Transverse colon (tissue), 4 donors: ENCODE results near the gene PDE7B. TPM values are rescaled to one million over a fixed set of nuclear protein-coding genes. Genes with fewer than 3 reads are reported as not detected.

ENCODE experiments used
- DNase-seq: peaks from one replicate; pipeline ENCODE4 v3.0.0-alpha.2; 2019
- H3K27ac ChIP-seq, 4 donors: fragments of 200-600 bp; sonication (generic); 2 replicates each; pipeline ENCODE4 v1.5.1; 2016 to 2018; ENCODE audit warnings: inconsistent platforms in 4 of 4
- H3K27me3 ChIP-seq: fragments of 200-600 bp; sonication (generic); 2 replicates; pipeline ENCODE4 v1.5.1; 2017; ENCODE audit warnings: inconsistent platforms
- H3K36me3 ChIP-seq, 4 donors: fragments of 200-600 bp; sonication (generic); 2 replicates each; pipeline ENCODE4 v1.5.1; 2017 to 2019; ENCODE audit warnings: inconsistent platforms in 4 of 4
- H3K4me1 ChIP-seq, 4 donors: fragments of 200-600 bp; sonication (generic); 2 replicates each; pipeline ENCODE4 v1.5.1; 2017 to 2020; ENCODE audit warnings: inconsistent platforms in 4 of 4
- H3K4me3 ChIP-seq, 4 donors: fragments of 200-600 bp; sonication (generic); 1 replicate in 1 of 4; 2 replicates in 3 of 4; pipeline versions ENCODE4 v1.5.1 to v1.6.1; 2017 to 2019; ENCODE audit warnings: inconsistent platforms in 4 of 4
- H3K9me3 ChIP-seq, 2 donors: fragments of 200-600 bp; sonication (generic); 2 replicates each; pipeline ENCODE4 v1.5.1; 2017 to 2019; ENCODE audit warnings: inconsistent platforms in 2 of 2
- EP300 ChIP-seq: sonication (generic); formaldehyde crosslinking; IDR thresholded peaks from one replicate; pipeline ENCODE4 v1.6.1; 2017; ENCODE audit warnings: antibody characterized with exemption, low read depth
- POLR2A ChIP-seq: fragments of 450-650 bp; IDR thresholded peaks from one replicate; pipeline ENCODE4 v1.6.1; 2016; ENCODE audit warnings: antibody characterized with exemption, mild to moderate bottlenecking, moderate library complexity
- POLR2AphosphoS5 ChIP-seq, 3 donors: sonication (generic); formaldehyde crosslinking; IDR thresholded peaks; one replicate each; pipeline ENCODE4 v1.6.1; 2016; ENCODE audit warnings: antibody characterized with exemption in 3 of 3
- WGBS, 2 donors: methylation state at CpG; one replicate each; pipeline ENCODE4 v1.1.5; 2018; ENCODE audit warnings: low coverage in 1 of 2; 5-methylcytosine and 5-hydroxymethylcytosine counted together
- in situ Hi-C, 4 donors: fragments of 200-750 bp; cut with MboI; loops; one replicate each; pipeline versions ENCODE4 v1.15.0 to v1.15.1; 2017; ENCODE audit warnings: low sequenced_read_pairs in 3 of 4, low pct_ligation_motif_present in 1 of 4, low pct_unique_long_range_greater_than_20kb in 1 of 4
- intact Hi-C: fragments of 100-400 bp; cut with DNase I; formaldehyde crosslinking; loops from one replicate; pipeline ENCODE4 v1.15.1; 2023; ENCODE audit warnings: low total_unique reads
- total RNA-seq, 4 donors: library from RNA; depleted of rRNA; stranded (reverse); fragments of >200 nt; gene quantifications; one replicate each; pipeline ENCODE4 v1.1.0, GENCODE V29; 2016
- TF ChIP-seq, protein P1 (sequence below), 5 experiments: fragments of 200-600 bp in 3 of 5; fragments of 450-650 bp in 2 of 5; sonication (generic) in 3 of 5; IDR thresholded peaks; 1 replicate in 2 of 5; 2 replicates in 3 of 5; pipeline ENCODE4 v1.5.1; 2016 to 2017; ENCODE audit warnings: antibody characterized with exemption in 5 of 5, inconsistent platforms in 3 of 5, mild to moderate bottlenecking in 2 of 5, moderate library complexity in 1 of 5

The PDE7B gene
- total RNA-seq, 4 donors from 2014 or later = 0.40 to 2.2 (median 1.4) TPM

- Histone ChIP-seq H3K27me3 (no peaks in the 10 kb centered on the region), H3K4me1 (no peaks in the 10 kb centered on the region), H3K27ac (no peak overlapping the region), H3K4me3 (no peak overlapping the region), H3K9me3 (no peaks in the 10 kb centered on the region), H3K36me3 (no peaks in the 10 kb centered on the region)
- DNase-seq = no peak
- 95% methylated on average over 4 to 5 of the region's 5 CpGs for WGBS, 2 donors
- TF ChIP-seq, protein P1, sequence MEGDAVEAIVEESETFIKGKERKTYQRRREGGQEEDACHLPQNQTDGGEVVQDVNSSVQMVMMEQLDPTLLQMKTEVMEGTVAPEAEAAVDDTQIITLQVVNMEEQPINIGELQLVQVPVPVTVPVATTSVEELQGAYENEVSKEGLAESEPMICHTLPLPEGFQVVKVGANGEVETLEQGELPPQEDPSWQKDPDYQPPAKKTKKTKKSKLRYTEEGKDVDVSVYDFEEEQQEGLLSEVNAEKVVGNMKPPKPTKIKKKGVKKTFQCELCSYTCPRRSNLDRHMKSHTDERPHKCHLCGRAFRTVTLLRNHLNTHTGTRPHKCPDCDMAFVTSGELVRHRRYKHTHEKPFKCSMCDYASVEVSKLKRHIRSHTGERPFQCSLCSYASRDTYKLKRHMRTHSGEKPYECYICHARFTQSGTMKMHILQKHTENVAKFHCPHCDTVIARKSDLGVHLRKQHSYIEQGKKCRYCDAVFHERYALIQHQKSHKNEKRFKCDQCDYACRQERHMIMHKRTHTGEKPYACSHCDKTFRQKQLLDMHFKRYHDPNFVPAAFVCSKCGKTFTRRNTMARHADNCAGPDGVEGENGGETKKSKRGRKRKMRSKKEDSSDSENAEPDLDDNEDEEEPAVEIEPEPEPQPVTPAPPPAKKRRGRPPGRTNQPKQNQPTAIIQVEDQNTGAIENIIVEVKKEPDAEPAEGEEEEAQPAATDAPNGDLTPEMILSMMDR (IDR thresholded peaks at IDR 0.05) = no peak
- in situ Hi-C loops (no loop called here), intact Hi-C loops (no loop called here)
Observed at GRCh38 chr6:136070815-136071214, 219.3 kb downstream of the PDE7B start.

GRCh38 chr6:136072691-136073090 lies 221.2 kb downstream of the PDE7B start:
- in situ Hi-C loops (no loop called here), intact Hi-C loops (no loop called here)
- Histone ChIP-seq H3K36me3 (no peaks in the 10 kb centered on the region), H3K4me1 (no peaks in the 10 kb centered on the region), H3K27ac (no peak overlapping the region), H3K27me3 (no peaks in the 10 kb centered on the region), H3K9me3 (no peaks in the 10 kb centered on the region), H3K4me3 (no peak overlapping the region)
- 94% methylated on average over 7 of the region's 7 CpGs; no CpG with 5 or more reads in 1 of the 2 donors for WGBS, 2 donors
- DNase-seq = no peak
- TF ChIP-seq POLR2A = no peak
- no peak for TF ChIP-seq POLR2AphosphoS5 (IDR thresholded peaks at IDR 0.05)
- TF ChIP-seq EP300 = no peak
- TF ChIP-seq, protein P1 (IDR thresholded peaks at IDR 0.05) = no peak

DNA sequence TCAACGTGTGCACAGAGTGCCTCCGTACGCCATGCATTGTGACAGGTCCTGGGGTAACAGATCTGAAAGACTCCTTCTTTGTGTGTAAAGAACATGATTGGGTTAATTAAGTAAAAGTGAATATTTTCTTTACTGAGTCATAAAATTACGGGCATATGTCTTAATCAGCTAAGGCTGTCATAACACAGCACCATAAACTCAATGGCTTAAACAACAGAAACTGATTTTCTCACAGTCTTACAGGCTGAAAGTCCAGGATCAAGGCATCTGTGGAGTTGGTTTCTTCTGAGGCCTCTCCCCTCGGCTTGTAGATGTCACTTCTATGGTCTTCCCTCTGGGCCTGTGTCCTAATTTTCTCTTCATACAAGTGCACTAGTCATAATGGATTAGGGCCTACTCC lies 221.7 kb downstream of the PDE7B start:
- 79 to 80% methylated on average over 2 to 5 of the region's 5 CpGs for whole genome bisulfite sequencing, 2 donors
- TF ChIP-seq EP300 (no peak), POLR2AphosphoS5 (IDR thresholded peaks at IDR 0.05) (no peak), POLR2A (no peak)
- TF ChIP-seq, protein P1 (IDR thresholded peaks at IDR 0.05) = no peak
- no peak for DNase-seq
- Histone ChIP-seq H3K4me1 (no peaks in the 10 kb centered on the region), H3K36me3 (no peaks in the 10 kb centered on the region), H3K27ac (no peak overlapping the region), H3K9me3 (no peaks in the 10 kb centered on the region), H3K27me3 (no peaks in the 10 kb centered on the region), H3K4me3 (no peak overlapping the region)
- intact Hi-C loops (no loop called here), in situ Hi-C loops (no loop called here)

GRCh38 chr6:136076496-136076895 lies 225.0 kb downstream of the PDE7B start:
- H3K4me3 ChIP-seq = no peak overlapping the region
- in situ Hi-C loops = no loop called here
- TF ChIP-seq POLR2A (no peak), EP300 (no peak), POLR2AphosphoS5 (IDR thresholded peaks at IDR 0.05) (no peak)
- TF ChIP-seq, protein P1 (IDR thresholded peaks at IDR 0.05) = no peak
- DNase-seq = no peak
- intact Hi-C loops = no loop called here
- no peaks in the 10 kb centered on the region for H3K9me3 ChIP-seq
- WGBS, 2 donors = 87 to 90% methylated on average over 3 of the region's 3 CpGs
- no peaks in the 10 kb centered on the region for H3K4me1 ChIP-seq
- no peaks in the 10 kb centered on the region for H3K36me3 ChIP-seq
- H3K27ac ChIP-seq = no peak overlapping the region
- no peaks in the 10 kb centered on the region for H3K27me3 ChIP-seq
